HFF-Myc (cell line): ENCODE results near the gene CEP290.

Experiments
- DNase-seq: peaks from one replicate; pipeline ENCODE4 v3.0.0-alpha.2; 2011; ENCODE audit warnings: low read depth; ENCODE audit errors: extremely low read depth
- H3K4me3 ChIP-seq: replicated peaks from 2 replicates; pipeline ENCODE4 v1.5.1; 2011; ENCODE audit warnings: low read depth, mild to moderate bottlenecking, control low read depth, low read length
- TF ChIP-seq, protein P1 (sequence below): IDR thresholded peaks from 2 replicates; pipeline ENCODE4 v1.5.1; 2012; ENCODE audit warnings: mild to moderate bottlenecking, low read depth, low read length, control low read depth; ENCODE audit errors: missing control alignments

The CEP290 gene

DNA sequence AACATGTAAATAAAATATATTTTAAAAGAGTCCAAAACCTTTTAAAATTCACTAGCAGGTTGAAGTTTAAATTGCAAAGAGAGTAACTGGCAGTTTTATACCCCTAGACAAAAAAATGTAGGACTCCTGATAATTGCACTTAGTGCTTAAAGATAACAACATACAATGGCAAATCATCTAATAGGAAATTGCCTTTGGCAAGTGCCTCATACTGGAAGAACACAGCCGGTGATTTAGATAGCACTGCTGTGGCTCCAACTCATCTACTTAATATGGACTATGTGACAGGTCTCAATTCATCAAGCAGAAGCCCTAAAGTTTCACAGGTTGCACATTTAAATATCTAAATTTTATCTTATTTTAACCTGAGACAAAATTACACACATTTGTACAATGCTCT lies 126.1 kb downstream of the CEP290 start:
- H3K4me3 ChIP-seq: no peak overlapping the region
- TF ChIP-seq, protein P1, sequence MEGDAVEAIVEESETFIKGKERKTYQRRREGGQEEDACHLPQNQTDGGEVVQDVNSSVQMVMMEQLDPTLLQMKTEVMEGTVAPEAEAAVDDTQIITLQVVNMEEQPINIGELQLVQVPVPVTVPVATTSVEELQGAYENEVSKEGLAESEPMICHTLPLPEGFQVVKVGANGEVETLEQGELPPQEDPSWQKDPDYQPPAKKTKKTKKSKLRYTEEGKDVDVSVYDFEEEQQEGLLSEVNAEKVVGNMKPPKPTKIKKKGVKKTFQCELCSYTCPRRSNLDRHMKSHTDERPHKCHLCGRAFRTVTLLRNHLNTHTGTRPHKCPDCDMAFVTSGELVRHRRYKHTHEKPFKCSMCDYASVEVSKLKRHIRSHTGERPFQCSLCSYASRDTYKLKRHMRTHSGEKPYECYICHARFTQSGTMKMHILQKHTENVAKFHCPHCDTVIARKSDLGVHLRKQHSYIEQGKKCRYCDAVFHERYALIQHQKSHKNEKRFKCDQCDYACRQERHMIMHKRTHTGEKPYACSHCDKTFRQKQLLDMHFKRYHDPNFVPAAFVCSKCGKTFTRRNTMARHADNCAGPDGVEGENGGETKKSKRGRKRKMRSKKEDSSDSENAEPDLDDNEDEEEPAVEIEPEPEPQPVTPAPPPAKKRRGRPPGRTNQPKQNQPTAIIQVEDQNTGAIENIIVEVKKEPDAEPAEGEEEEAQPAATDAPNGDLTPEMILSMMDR: no peak
- no peak for DNase-seq

DNA sequence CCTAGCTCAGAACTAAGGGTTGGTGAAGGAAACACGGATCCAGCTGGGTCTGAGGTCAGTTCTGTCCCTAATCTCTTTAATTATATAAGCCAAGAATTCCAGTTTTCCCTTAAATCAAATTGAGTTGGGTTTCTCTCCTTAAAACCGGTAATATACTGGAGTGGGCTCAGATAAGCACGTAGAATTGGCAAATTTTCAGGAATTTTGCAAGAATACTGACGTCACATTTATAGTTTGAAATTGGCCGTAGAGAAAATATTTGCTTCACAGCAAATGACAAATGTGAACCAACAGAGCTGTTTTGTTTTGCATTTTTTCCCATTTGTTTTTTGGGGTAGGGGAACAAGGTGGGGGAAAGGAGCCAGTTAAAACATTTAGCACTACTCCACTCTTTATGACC lies 130.1 kb downstream of the CEP290 start:
- TF ChIP-seq, protein P1: no peak
- no peak overlapping the region for H3K4me3 ChIP-seq
- no peak for DNase-seq

DNA sequence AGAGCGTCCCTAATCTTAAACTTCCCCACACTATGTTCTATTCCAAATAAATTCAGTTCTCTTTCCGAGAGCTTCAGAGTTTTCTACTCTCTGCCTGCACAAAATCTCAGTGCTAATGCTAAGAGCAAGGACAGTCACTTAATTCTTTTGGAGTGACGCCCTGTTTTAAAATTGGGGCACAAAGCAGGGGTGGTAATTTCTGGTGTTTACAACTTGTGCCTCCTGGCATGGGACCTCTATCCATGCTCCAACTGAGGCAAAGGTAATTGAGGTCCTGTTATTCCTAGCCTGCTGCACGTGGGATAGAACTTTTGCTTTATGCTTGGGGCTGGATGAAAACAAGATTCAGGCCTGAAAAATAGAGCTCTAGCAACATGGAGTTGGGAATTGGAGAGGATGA lies 135.5 kb downstream of the CEP290 start:
- TF ChIP-seq, protein P1: no peak
- no peak overlapping the region for H3K4me3 ChIP-seq
- DNase-seq: no peak

DNA sequence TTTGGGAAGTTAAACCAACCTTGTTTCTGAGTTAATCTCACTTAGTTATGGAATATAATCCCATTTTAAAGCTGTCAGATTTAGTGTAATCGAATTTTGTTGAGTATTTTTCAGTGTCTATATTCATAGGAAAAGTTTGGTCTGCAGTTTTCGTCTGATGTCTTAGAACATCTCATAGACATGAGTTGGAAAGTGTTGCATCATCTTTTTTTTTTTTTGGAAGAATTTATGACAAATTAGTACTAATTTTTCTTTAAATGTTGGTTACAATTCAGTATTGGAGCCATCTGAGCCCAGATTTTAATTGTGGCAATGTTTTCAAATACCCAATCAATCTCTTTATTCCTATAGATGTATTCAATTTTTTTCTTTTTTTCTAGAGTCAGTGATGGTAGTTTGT lies 140.6 kb downstream of the CEP290 start:
- H3K4me3 ChIP-seq: no peak overlapping the region
- no peak for DNase-seq
- TF ChIP-seq, protein P1: no peak
